Activated naive CD8-positive, alpha-beta T cell treated with anti-CD3 and anti-CD28 coated beads, Interleukin-2, amount 10 ng/mL, durations not matched to agents 7 days and 5 days (primary cell): ENCODE data around the gene SLC37A3. TPM values are rescaled to one million over a fixed set of nuclear protein-coding genes. Genes with fewer than 3 reads are reported as not detected.
"Not testable (repeated sequence)": the region's sequence is repeated elsewhere in the genome, so short reads cannot be mapped to it uniquely, and the experiment has no call there.

ENCODE experiments used
- ATAC-seq: fragments of 150-1000 bp; cut with Tn5 transposase; one replicate; pipeline ENCODE4 v1.10.0; 2021; ENCODE audit warnings: low read depth, moderate library complexity
- POLR2A ChIA-PET: fragments of 350-600 bp; sonication (Branson Sonifier 250); formaldehyde crosslinking; loops from one replicate; lab custom pipeline; 2021; ENCODE audit warnings: antibody characterized with exemption; lab: Charles Lee
- DNase-seq: peaks from one replicate; pipeline ENCODE4 v3.0.0; 2021
- H3K27ac Mint-ChIP-seq: one replicate; pipeline ENCODE4 v1.8.0; 2022; ENCODE audit warnings: mild to moderate bottlenecking, mixed read lengths
- H3K27me3 Mint-ChIP-seq: one replicate; pipeline ENCODE4 v1.8.0; 2022; ENCODE audit warnings: mild to moderate bottlenecking, moderate library complexity, mixed read lengths
- H3K36me3 Mint-ChIP-seq: one replicate; pipeline ENCODE4 v1.8.0; 2021; ENCODE audit warnings: mild to moderate bottlenecking, mixed read lengths
- H3K4me1 Mint-ChIP-seq: one replicate; pipeline ENCODE4 v1.8.0; 2021; ENCODE audit warnings: mixed read lengths
- H3K4me3 Mint-ChIP-seq: one replicate; pipeline ENCODE4 v1.8.0; 2022; ENCODE audit warnings: mild to moderate bottlenecking, moderate library complexity, mixed read lengths
- H3K9me3 Mint-ChIP-seq: one replicate; pipeline ENCODE4 v1.8.0; 2021; ENCODE audit warnings: mixed read lengths
- total RNA-seq, 2 experiments: library from RNA; stranded (reverse); gene quantifications; one replicate each; pipeline ENCODE4 v1.2.3, GENCODE V29; 2021

The SLC37A3 gene
- total RNA-seq, 2 experiments from 2014 or later = 33.6 to 37.7 TPM

DNA sequence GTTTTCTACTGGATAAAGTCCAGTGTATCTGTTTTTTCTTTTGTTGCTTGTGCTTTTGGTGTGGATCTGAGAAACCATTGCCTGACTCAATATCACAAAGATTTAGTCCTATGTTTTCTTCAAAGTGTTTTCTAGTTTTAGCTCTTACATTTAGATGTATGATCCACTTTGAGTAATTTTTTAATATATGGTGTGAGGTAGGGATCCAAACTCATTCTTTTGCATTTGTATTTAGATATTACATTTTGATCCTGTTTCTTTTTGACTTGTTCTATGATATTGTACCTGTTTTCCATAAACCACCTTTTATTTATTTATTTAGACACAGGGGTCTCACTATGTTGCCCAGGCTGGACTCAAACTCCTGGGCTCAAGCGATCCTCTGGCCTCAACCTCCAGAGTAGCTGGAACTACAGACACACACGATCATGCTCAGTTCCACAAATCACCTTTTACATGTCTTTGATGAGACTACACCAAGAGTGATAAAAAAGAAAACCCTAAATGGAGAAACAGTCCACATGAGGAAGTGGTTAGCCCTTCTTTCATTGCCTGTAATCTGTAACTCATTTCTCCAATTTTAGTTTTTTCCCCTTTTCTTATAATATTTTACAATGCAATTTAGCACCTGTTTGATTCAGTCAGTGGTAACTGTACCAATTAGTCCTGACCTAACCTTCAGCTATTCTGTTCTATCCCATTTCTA lies 86.0 kb downstream of the SLC37A3 start:
- Mint-ChIP-seq H3K27ac (no peak overlapping the region), H3K36me3 (peaks cover 19% of the 10 kb centered on the region)
- no peak for ATAC-seq

GRCh38 chr7:140311128-140311527 lies 87.2 kb downstream of the SLC37A3 start:
- Mint-ChIP-seq H3K36me3 (peaks cover 16% of the 10 kb centered on the region), H3K4me1 (peaks cover 12% of the 10 kb centered on the region)
- DNase-seq, H3K9me3 Mint-ChIP-seq, H3K4me3 Mint-ChIP-seq, H3K27me3 Mint-ChIP-seq, H3K27ac Mint-ChIP-seq, POLR2A ChIA-PET, ATAC-seq: not testable (repeated sequence)

More for the DNA sequence above, 86.0 kb downstream of the SLC37A3 start:
- DNase-seq = no peak
- Mint-ChIP-seq H3K4me1 (peaks cover 19% of the 10 kb centered on the region), H3K4me3 (no peak overlapping the region), H3K9me3 (peaks cover 4% of the 10 kb centered on the region), H3K27me3 (peaks cover 6% of the 10 kb centered on the region)
- POLR2A ChIA-PET = no interaction called here

DNA sequence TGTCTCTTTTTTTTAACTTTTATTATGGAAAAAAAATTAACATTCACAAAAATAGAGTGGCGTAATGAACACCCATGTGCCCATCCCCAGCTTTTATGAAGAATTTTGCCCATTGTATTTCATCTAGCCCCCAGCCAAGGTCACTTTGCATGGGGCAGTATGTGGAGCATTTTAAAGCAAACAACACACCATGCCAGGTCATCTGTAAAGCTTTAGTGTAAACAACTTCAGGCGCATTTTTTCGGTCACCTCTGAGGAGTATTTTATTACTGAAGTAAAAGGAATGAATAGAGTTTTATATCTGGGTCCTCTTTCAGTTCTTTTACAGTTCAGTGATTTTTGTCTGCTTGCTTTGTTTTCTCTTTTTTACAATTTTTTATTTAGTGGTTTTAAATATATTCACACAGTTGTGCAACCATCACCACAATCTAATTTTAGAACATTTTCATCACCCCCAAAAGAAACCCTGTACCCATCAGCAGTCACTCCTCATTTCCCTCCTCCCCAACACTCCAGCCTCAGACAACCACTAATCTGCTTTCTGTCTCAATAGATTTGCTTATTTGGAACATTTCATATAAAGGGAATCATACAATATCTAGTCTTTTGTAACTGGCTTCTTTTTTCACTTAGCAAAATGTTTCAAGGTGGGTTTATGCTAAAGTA lies 87.9 kb downstream of the SLC37A3 start:
- Mint-ChIP-seq H3K36me3 (peaks cover 16% of the 10 kb centered on the region), H3K27ac (no peak overlapping the region), H3K27me3 (peaks cover 6% of the 10 kb centered on the region), H3K4me3 (no peak overlapping the region), H3K4me1 (peaks cover 9% of the 10 kb centered on the region), H3K9me3 (peaks cover 4% of the 10 kb centered on the region)
- no peak for DNase-seq
- no peak for ATAC-seq
- POLR2A ChIA-PET = no interaction called here

- POLR2A ChIA-PET = no interaction called here
- ATAC-seq = no peak
- peaks cover 10% of the 10 kb centered on the region for H3K36me3 Mint-ChIP-seq
These were observed 90.3 kb downstream of the SLC37A3 start for GRCh38 chr7:140308060-140308459.

DNA sequence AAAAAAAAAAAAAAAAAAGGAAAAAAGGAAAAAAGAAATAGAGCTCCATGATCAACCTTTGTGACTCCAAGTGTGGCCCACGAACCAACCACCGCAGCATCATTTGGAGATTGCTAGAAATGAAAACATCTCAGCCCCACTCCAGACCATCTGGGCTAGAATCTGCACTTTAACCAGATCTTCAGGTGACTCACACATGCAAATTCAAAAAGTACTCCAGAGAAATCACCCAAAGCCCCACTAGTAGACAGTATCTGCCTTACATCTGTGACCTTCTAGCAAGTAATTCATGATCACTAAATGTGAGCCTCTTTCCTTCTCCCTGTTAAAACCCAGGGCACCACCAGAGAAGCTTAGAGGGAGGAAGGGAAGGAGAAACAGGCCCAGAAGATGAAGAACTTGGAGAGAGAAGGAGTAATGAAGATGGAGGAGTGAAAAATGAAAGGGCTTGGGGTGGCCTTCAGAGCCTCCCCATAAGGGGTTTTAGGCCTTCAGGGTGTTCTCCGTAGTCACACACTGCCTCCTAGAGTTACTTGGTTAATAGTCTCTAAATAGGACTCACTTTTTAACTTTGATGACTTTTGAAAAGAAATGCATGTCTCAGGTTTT lies 94.0 kb downstream of the SLC37A3 start:
- Mint-ChIP-seq H3K9me3 (no peaks in the 10 kb centered on the region), H3K27me3 (peaks cover under 1% of the 10 kb centered on the region)

More at GRCh38 chr7:140308060-140308459, 90.3 kb downstream of the SLC37A3 start:
- Mint-ChIP-seq H3K4me3 (no peak overlapping the region), H3K9me3 (peaks cover 4% of the 10 kb centered on the region), H3K4me1 (peaks cover 13% of the 10 kb centered on the region), H3K27ac (no peak overlapping the region), H3K27me3 (peaks cover 6% of the 10 kb centered on the region)
- no peak for DNase-seq

GRCh38 chr7:140300243-140301136 lies 97.8 kb downstream of the SLC37A3 start:
- Mint-ChIP-seq H3K36me3 (no peaks in the 10 kb centered on the region), H3K4me3 (no peak overlapping the region), H3K27me3 (no peaks in the 10 kb centered on the region), H3K27ac (no peak overlapping the region), H3K9me3 (no peaks in the 10 kb centered on the region), H3K4me1 (peaks cover 12% of the 10 kb centered on the region)
- no peak for ATAC-seq
- no peak for DNase-seq
- POLR2A ChIA-PET = no interaction called here

More for the DNA sequence above, 94.0 kb downstream of the SLC37A3 start:
- POLR2A ChIA-PET = no interaction called here
- Mint-ChIP-seq H3K36me3 (no peaks in the 10 kb centered on the region), H3K4me3 (no peak overlapping the region), H3K4me1 (peaks cover 6% of the 10 kb centered on the region), H3K27ac (peak overlapping the region; percentile 26)
- ATAC-seq (peak; percentile 96), DNase-seq (no peak)

DNA sequence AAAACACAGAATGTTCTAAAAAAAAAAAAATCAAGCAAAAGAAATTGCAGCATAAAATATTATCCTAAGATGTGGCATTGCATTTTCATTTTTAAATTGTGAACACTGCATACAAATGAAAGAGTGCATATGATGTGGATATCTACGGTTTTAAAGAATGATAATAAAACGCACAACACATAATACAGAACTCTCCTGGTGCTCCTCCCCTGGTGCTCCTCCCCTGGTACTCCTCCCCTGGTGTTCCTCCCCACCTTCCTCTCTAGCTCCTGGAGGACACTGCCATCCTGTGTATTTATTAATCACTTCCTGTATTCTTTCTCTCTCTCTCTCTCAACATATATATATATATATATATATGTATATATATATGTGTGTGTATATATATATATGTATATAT lies 100.1 kb downstream of the SLC37A3 start:
- H3K36me3 Mint-ChIP-seq = no peaks in the 10 kb centered on the region
- peaks cover 7% of the 10 kb centered on the region for H3K4me1 Mint-ChIP-seq
- H3K27ac Mint-ChIP-seq = no peak overlapping the region
- no peak for ATAC-seq
- H3K9me3 Mint-ChIP-seq = no peaks in the 10 kb centered on the region
- POLR2A ChIA-PET = no interaction called here
- H3K27me3 Mint-ChIP-seq = no peaks in the 10 kb centered on the region
- no peak for DNase-seq
- no peak overlapping the region for H3K4me3 Mint-ChIP-seq

DNA sequence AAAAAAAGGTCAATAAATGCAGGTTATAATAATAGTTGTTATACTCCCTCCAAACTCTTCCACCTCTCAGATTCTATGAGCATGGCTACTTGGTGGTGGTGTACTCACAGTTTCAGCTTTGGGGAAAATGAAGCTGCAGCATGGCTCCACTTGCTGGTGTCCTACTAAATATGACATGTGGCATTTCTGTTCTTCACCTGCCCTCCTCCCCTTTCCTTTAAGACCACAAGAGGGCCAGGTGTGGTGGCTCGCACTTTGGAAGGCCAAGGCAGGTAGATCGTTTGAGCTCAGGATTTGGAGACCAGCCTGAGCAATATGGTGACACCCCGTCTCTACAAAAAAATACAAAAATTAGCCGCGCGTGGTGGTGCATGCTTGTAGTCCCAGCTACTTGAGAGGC lies 101.1 kb downstream of the SLC37A3 start:
- Mint-ChIP-seq H3K4me3 (no peak overlapping the region), H3K27ac (no peak overlapping the region), H3K9me3 (no peaks in the 10 kb centered on the region), H3K27me3 (no peaks in the 10 kb centered on the region), H3K4me1 (peaks cover 7% of the 10 kb centered on the region), H3K36me3 (no peaks in the 10 kb centered on the region)
- no peak for DNase-seq
- no peak for ATAC-seq
- POLR2A ChIA-PET = interaction anchor here (1.0 kb wide), 1 partner anchor 120 kb away, joined by 5 read pairs; the partner anchor contains the start of gene KDM7A

DNA sequence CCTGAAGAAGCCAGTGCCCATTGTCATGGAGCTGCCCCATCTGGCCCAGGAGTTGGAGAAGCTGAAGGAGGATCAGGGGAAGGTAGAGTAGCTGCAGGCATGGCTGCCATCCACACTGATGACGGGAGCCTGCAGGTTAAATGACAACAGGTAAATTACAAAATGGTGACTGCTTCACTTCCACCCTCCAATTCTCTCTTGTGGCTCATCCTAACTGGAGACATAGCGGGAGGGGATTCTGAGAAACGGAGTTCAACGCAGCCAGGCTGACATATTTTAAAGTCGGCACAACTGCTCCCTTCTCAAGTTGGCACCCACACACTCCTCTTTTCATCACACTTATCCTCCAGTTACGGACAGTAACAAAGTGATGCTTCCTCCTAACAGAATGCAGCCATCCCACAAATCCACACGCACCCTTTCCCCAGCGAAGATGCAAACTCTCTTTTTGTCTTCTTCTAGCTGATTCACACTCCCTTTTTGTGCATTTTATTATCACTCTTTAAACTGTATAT lies 103.0 kb downstream of the SLC37A3 start:
- Mint-ChIP-seq H3K9me3 (no peaks in the 10 kb centered on the region), H3K4me3 (no peak overlapping the region)
- POLR2A ChIA-PET = no interaction called here

DNA sequence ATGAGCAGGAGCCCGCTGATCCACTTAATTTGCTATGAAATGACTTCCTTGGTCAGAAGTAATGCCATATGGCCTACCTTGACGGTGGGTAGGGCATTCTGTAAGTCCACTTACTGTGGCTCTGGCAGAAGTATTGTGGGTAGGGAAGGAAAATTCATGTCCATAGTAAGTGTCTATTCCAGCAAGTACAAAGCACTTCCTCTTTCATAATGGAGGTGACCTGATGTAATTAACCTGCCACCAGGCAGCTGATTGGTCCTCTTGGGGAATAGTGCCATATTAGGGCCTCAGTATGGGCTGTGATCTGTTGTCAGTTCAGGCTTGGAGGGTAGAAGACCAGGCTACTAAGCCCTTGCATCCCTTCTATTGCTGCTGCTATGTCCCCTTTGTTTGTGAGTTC lies 103.9 kb downstream of the SLC37A3 start:
- Mint-ChIP-seq H3K4me3 (no peak overlapping the region), H3K27me3 (no peaks in the 10 kb centered on the region), H3K4me1 (peaks cover 7% of the 10 kb centered on the region), H3K9me3 (no peaks in the 10 kb centered on the region), H3K27ac (no peak overlapping the region), H3K36me3 (no peaks in the 10 kb centered on the region)
- POLR2A ChIA-PET = no interaction called here
- DNase-seq = no peak
- no peak for ATAC-seq

More for the DNA sequence above, 103.0 kb downstream of the SLC37A3 start:
- DNase-seq (no peak), ATAC-seq (no peak)
- peaks cover 7% of the 10 kb centered on the region for H3K4me1 Mint-ChIP-seq
- no peak overlapping the region for H3K27ac Mint-ChIP-seq
- H3K36me3 Mint-ChIP-seq = no peaks in the 10 kb centered on the region
- no peaks in the 10 kb centered on the region for H3K27me3 Mint-ChIP-seq

- no peaks in the 10 kb centered on the region for H3K9me3 Mint-ChIP-seq
- H3K4me3 Mint-ChIP-seq = no peak overlapping the region
- peaks cover 4% of the 10 kb centered on the region for H3K4me1 Mint-ChIP-seq
- DNase-seq = no peak
- POLR2A ChIA-PET = no interaction called here
- no peak for ATAC-seq
- H3K27me3 Mint-ChIP-seq = no peaks in the 10 kb centered on the region
- no peaks in the 10 kb centered on the region for H3K36me3 Mint-ChIP-seq
- H3K27ac Mint-ChIP-seq = no peak overlapping the region
These were observed 105.9 kb downstream of the SLC37A3 start for GRCh38 chr7:140292438-140292837.

GRCh38 chr7:140289804-140290203 lies 108.5 kb downstream of the SLC37A3 start:
- Mint-ChIP-seq H3K27me3 (no peaks in the 10 kb centered on the region), H3K4me3 (no peak overlapping the region), H3K36me3 (no peaks in the 10 kb centered on the region), H3K4me1 (no peaks in the 10 kb centered on the region), H3K27ac (no peak overlapping the region), H3K9me3 (no peaks in the 10 kb centered on the region)
- DNase-seq (no peak), ATAC-seq (no peak)
- POLR2A ChIA-PET = no interaction called here

DNA sequence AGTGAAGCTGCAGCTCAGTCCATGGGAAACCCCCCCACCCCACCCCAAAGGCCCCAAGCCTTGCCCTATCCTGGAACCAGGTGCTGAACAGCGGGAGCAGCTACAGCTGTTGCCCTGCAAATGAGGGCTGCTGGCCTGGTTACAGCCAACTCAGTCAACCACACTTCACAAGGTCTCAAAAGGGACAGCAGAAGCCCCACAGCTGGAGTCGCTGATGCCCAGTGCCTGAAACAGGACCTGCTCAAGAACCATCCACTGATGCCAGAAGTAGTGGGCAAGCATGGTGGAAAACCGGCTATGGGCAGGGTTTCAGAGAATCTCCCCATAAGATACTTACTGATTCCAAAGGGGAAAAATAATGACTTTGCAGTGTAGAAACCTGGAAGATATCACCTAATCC lies 110.3 kb downstream of the SLC37A3 start:
- Mint-ChIP-seq H3K4me3 (no peak overlapping the region), H3K27ac (no peak overlapping the region), H3K27me3 (no peaks in the 10 kb centered on the region), H3K9me3 (no peaks in the 10 kb centered on the region), H3K4me1 (no peaks in the 10 kb centered on the region), H3K36me3 (no peaks in the 10 kb centered on the region)
- POLR2A ChIA-PET = no interaction called here
- ATAC-seq = no peak
- no peak for DNase-seq
